ELR (cell line): ENCODE results near the gene TP63.

Experiments used
- DNase-seq: peaks from one replicate; pipeline ENCODE4 v3.0.0-alpha.2; 2015; ENCODE audit warnings: low read depth

TP63 gene

DNA sequence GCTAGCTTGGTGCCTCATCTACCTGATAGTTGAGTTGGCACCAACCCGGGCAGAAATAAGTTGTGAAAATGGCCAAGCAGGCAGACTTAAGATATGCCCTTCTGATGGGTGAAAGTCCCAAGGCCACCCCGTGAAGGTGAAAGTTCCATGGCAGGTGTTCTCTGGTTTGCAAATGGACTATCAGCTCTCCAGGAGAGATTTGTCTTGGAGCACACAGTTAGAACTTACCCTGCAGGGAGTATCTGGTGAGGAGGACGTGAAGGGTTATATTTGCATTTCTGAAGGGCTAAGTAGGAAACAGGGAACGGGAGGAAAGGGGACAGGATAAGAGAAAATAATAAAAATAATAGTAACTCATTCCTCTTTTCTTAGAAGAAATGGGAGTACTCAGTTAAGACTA lies 220.5 kb downstream of the TP63 start:
- DNase-seq, result no peak

- DNase-seq, result no peak
Measured at GRCh38 chr3:189853906-189854305, 222.7 kb downstream of the TP63 start.

DNA sequence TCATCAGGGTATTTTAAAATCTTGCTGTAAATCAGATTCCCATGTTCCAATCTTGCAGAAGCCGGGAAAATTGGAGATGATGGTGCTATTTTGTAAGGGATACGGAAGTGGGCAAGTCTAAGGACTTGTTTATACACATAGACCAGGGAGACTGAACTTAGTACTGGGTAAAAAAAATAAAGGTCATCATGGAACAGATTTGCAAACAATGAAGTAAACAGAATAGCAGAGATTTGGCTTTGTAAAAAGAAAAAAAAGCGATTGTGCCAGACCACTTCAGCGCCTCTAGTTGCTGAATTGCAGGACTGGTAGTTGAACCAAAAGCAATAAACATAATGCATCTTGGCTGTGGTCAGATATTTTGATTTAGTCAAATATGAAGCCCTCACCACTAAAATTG lies 229.1 kb downstream of the TP63 start:
- no peak for DNase-seq

GRCh38 chr3:189862385-189862998 lies 231.3 kb downstream of the TP63 start:
- DNase-seq, result peak; percentile 4

DNA sequence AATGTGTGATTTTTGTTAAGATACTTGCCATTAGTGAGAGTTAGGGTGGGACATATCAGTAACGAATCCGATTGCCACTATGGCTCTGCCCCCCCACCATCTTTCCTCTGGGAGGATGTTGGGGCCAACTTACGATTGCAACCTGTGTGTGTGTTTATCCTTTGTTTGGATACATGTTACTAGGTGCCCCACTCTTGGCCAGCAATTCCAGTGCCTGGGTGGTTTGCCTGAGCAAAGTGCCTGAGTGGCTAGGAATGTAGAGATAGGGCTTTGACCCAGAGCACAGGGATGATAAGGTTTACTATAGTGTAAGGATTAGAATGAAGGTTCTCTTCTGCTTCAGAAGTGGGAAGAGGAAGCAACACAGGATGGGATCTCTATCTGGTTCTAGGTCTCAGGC lies 231.8 kb downstream of the TP63 start:
- no peak for DNase-seq

DNA sequence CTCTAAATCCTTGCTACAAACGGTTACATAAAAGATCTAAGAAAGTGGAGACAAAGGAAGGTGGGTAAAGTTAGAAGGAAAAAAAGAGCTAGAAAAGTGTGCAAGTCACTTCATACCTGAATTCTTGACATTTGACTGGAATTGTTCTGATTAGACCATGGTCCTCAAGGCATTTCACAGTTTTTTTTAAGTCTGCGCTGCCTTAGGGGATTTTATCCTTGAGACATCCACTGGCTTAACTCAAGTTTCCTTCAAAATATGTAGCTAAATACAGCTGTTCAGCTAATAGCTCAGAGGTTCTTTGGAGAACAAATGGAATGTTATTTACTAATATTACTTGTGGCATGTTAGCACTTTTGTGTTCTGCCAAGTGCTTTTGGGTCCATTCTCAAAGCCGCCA lies 236.9 kb downstream of the TP63 start:
- DNase-seq, result no peak

DNA sequence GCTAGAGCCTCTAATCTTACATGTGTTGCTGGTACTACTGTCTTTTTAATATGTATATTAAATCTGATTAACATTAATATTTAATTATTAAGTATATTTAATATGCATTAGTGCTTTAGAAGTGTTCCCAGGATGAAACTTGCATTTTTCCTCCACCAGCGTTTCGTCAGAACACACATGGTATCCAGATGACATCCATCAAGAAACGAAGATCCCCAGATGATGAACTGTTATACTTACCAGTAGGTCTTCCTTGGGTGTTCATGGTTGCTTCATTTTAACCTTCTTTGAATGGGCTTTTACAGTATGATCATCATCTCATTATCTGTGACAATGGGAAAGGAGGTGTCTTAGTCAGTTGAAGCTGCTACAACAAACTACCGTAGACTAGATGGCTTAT lies 238.0 kb downstream of the TP63 start:
- no peak for DNase-seq

GRCh38 chr3:189871418-189871817 lies 240.2 kb downstream of the TP63 start:
- DNase-seq, result no peak

DNA sequence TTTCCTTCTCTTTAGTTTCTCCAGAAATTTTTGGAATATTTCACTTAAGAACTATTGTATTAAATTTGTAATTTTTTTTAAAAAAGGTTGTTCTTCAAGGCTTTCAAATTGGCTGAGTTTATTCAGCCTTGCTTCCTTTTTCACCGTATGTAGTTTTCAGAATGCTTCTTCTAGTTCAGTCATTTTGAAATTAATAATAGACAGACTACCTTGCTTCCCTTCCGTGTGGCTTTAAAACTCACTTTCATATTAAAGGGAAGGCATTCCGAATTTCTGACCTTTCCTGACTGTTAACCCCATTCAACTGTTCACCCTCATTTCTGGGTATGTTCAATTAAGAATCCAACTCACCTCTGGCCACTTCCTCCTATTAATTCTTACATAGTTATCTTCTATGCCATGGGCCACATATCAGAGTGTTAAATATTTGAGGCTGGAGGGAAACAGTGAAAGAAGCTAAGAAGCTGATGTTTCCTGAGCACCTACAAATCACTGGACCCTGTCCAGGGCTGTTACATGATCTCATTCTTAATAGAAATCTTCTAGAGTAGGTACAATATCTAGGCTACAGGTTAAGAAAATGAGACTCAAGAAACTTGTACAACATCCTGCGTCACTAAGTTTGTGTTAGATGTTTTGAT lies 252.0 kb downstream of the TP63 start:
- no peak for DNase-seq

DNA sequence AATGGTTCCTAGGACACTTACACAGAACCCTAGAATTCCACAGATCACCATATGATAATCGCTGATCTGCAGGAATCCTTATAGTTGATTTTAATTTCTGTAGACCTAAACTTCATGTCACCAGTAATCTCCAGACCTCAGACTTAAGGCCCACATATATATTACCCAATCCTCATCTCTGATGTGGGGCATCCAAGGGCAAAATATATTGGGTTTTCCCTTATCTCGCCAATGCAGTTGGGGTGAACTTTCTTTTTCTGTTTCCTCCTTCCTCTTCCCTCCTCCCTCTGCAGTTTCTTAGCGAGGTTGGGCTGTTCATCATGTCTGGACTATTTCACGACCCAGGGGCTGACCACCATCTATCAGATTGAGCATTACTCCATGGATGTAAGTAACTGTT lies 259.3 kb downstream of the TP63 start:
- no peak for DNase-seq

DNA sequence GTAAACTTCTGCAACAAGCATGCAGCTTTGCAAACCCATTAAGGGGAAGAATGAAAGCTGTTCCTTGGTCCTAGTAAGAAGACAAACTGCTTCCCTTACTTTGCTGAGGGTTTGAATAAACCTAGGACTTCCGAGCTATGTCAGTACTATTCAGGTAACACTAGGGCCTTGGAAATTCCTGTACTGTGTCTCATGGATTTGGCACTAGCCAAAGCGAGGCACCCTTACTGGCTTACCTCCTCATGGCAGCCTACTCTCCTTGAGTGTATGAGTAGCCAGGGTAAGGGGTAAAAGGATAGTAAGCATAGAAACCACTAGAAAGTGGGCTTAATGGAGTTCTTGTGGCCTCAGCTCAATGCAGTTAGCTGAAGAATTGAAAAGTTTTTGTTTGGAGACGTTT lies 265.3 kb downstream of the TP63 start:
- DNase-seq, result no peak

DNA sequence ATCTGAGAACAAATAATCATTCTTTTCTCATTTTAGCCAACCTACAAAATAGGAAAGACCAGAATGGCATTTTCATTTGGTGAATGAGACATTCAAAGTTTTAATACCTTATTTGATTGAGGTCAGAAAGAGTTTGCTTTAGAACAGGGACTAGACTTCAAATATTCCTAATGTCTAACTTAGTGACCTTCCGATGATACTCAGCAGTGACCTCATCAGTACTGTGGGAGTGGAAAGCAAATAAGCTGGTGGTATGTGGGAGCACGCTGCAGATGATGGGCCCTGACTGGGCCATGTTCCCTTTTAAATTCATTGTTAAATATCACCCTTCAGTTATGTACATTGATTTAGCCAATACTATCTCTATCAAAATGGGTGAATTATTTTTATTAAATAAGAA lies 266.2 kb downstream of the TP63 start:
- DNase-seq, result no peak

DNA sequence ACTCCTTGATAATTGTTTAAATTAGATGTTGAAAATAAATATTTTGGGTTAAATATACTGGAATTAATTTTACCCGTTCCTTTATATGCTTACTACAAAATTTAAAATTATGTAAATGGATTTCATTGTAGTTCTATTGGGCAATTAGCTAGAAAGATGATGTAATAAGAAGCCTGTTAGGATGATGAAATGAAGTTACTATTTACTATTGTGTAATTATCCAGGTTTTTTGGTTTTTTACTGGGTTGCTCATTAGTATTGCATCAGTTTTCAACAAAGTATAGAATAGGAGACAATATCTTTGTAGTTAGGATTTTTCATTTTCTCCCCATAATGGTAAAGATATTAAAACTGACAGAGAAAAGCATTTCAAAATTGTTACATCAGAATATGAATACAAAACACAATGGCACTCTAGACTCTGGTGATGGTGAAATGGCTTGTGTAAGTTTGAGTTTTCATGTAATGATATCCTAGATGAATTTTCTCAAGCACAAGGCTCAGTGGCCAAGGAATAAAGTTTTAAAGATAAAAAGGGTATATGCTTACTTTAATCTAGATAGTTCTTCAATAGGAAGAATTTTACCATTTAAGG lies 267.5 kb downstream of the TP63 start:
- DNase-seq, result peak; percentile 15

- peak; percentile 26 for DNase-seq
Measured at GRCh38 chr3:189899186-189899585, 268.0 kb downstream of the TP63 start.

- DNase-seq, result no peak
Measured at GRCh38 chr3:189900578-189900977, 269.4 kb downstream of the TP63 start.

DNA sequence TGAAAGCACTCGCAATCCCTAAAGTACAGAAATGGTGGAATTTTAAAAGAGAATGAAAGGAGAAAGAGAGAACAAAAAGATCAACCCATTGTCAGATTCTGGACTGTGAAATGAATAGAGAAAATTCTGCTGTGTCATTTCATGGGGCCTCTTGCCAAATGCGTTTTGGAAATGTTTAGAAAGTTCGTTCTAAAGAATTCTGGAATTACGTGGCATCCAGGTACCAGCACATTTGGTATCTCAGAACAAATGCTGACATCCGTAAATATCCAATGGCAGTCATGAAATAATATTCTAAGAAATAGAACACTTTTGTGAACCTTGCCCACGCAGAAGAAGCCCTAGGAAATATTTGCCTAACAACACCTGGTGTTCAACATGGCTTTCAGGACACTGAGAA lies 270.3 kb downstream of the TP63 start:
- no peak for DNase-seq

DNA sequence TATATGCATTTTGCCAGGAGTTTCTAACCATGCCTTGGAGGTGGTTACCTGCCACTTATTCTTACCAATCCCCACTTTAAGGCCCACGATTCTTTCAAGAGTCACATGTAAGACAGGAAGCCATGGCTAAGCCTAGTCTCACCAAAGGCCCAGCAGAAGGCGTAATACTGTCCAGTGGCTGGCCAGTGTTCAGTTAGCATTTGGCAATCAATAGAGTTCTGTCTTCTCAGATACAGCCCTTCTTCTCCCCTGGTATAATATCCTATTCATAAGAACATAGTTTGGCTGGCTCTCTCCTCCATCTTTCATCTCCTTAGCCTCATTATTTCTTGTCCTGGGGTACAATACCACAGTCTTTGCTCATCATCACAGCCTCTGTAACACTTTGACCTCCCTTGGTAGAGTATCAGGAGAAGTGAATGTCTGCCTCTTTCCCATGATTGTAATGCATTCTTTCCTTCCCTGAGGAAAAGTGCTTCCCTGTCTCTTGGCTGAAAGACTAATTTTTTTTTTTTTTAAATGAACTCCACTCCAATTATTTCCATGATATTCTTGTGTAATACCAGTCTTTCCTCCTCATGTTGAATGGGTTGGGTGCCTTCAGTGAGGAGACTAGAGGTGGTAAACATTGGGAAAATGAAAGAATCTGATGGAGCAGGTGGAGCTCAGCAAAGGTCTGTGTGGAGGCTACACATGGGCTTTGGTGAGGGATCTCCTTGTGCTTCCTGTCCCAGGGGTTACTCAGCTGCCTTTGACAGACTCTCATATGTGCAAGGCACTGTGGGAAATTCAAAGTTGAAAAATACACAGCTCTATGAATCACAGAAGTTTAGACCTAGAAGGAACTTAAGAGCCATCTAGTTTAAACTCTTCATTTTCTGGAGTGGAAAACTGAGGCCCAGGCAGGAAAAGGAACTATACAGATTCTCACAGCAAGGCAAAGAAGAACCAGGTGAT lies 271.3 kb downstream of the TP63 start:
- DNase-seq, result no peak

GRCh38 chr3:189903562-189904250 lies 272.5 kb downstream of the TP63 start:
- no peak for DNase-seq

DNA sequence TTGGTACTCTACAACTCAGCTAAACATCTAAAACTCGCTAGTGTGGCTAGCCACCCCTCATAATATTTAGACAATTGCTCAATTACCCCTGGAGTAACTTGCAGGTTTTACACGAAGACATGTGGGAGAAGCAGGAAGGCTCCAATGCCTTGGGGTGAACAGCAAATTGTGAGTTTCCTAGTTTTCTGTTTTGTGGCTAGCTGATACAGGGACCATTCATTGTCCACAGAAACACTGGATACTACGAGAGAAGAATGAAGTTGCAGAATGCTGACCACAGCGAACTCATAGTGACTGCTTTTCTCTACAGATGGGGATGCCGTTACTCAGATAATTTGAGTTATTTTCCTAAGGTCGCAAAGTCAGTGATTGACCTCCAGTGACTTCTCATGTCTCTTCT lies 276.6 kb downstream of the TP63 start:
- DNase-seq, result no peak

DNA sequence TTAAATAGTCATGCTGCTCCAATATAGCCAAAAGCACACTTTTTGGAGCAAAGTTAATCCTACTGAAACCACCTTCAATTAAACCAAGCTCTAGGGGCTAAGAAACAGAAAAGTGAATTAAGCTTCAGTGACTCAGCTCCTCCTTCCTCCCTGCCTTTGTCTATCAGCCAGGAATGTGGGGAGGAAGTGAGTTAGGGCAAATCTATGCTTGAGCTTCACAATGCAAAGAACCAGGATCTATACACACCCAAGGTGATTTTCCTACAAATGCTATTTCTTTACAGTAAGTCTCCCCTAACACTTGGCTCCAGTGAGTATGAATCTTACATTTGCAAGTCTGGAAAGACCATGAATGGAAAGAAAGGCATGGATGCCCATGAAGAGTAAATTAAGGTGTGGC lies 277.5 kb downstream of the TP63 start:
- peak; percentile 92 for DNase-seq

DNA sequence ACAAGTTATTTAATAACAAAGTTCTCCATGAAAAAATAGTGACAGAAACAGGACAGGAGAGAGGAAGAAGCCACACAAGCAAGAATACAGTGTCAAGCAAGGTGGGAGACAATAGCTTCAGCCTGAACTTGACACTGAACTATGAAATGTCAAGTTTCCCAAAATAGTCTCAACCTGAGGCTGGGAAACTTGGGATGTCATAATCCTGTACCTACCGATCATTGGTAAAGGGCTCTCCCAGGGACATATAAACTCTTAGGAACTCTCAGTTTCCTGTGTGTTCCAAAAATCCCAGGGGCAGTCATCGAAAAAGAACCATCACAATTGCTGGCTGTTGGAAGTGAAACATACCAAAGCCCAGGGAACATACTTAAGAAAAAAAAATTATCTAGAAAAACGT lies 277.9 kb downstream of the TP63 start:
- DNase-seq, result no peak

GRCh38 chr3:189909573-189909972 lies 278.4 kb downstream of the TP63 start:
- DNase-seq, result peak; percentile 27
